ENCODE measurements around the gene KIAA0753. TPM values are rescaled to one million over a fixed set of nuclear protein-coding genes. Genes with fewer than 3 reads are reported as not detected.

Gene KIAA0753
- total RNA-seq, 2 donors from 2014 or later: 15.7 to 18.5 TPM

DNA sequence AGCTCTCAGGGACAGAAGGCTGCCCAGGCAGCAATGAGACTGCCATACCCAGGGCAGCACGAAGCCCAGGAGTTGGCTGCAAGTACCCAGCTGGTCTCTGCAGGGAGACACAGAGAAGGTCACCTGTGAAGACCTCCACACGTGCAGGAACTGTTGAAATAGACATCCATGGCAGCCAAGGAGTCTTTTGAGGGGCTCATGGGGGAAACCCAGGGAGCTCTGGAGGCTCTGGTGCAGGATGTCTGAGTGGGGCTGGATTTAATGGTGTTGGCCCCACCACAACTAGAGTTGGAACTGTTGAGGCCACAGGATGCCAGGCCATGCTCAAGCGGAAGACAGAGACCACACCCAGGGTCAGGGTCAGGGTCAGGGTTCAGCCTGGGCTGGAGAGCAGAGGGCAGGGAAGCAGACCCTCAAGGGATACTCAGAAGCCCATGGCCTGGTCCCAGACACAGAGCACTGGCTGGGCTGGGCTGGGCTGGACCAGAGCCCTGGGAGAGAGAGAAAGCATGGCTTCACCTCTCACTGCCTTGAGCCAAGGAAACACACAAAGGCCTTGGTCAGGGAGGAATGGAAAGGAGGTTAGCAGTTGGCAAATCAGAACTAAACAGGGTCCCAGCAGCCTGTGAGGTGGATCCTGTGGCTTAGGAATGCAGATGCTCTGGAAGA, 105.5 kb downstream of the KIAA0753 start:
- TF ChIP-seq, protein P1, sequence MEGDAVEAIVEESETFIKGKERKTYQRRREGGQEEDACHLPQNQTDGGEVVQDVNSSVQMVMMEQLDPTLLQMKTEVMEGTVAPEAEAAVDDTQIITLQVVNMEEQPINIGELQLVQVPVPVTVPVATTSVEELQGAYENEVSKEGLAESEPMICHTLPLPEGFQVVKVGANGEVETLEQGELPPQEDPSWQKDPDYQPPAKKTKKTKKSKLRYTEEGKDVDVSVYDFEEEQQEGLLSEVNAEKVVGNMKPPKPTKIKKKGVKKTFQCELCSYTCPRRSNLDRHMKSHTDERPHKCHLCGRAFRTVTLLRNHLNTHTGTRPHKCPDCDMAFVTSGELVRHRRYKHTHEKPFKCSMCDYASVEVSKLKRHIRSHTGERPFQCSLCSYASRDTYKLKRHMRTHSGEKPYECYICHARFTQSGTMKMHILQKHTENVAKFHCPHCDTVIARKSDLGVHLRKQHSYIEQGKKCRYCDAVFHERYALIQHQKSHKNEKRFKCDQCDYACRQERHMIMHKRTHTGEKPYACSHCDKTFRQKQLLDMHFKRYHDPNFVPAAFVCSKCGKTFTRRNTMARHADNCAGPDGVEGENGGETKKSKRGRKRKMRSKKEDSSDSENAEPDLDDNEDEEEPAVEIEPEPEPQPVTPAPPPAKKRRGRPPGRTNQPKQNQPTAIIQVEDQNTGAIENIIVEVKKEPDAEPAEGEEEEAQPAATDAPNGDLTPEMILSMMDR (IDR thresholded peaks at IDR 0.05): no peak

DNA sequence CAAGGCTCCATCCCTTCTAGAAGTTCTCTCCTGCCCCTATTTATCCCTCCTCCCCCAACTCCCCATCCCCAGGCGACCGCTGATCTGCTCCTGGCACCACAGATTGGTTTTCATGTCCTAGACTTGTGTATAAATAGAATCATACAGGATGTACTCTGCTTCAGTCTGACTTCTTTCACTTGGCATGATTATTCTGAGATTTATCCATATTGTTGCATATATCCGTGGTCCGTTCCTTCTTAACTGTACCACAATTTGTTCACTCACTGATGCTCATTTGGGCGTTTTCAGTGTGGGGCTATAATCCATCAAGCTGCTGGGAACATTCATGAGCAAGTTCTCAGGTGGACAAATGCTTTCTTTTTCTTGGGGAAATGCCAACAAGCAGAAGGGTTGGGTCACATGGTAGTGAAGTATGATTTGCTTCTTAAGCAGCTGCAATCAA, 108.0 kb downstream of the KIAA0753 start:
- Histone ChIP-seq H3K27me3 (no peaks in the 10 kb centered on the region), H3K4me1 (no peaks in the 10 kb centered on the region), H3K36me3 (no peaks in the 10 kb centered on the region), H3K9ac (ENCODE audit: low read depth in 2 of 2, low read length in 2 of 2) (no peak overlapping the region), H3K4me3 (no peak overlapping the region), H3K27ac (no peak overlapping the region), H3K9me3 (no peaks in the 10 kb centered on the region)
- TF ChIP-seq, protein P1 (IDR thresholded peaks at IDR 0.05): no peak
- intact Hi-C loops (cut with DNase I): no loop called here
- no peak for DNase-seq

More for the DNA sequence above, 105.5 kb downstream of the KIAA0753 start:
- H3K27me3 ChIP-seq: no peaks in the 10 kb centered on the region
- intact Hi-C loops (cut with DNase I): no loop called here
- no peaks in the 10 kb centered on the region for H3K36me3 ChIP-seq
- no peak overlapping the region for H3K27ac ChIP-seq
- no peaks in the 10 kb centered on the region for H3K4me1 ChIP-seq
- no peaks in the 10 kb centered on the region for H3K9me3 ChIP-seq
- H3K9ac ChIP-seq (ENCODE audit: low read depth in 2 of 2, low read length in 2 of 2): no peak overlapping the region
- DNase-seq: no peak
- H3K4me3 ChIP-seq: no peak overlapping the region

DNA sequence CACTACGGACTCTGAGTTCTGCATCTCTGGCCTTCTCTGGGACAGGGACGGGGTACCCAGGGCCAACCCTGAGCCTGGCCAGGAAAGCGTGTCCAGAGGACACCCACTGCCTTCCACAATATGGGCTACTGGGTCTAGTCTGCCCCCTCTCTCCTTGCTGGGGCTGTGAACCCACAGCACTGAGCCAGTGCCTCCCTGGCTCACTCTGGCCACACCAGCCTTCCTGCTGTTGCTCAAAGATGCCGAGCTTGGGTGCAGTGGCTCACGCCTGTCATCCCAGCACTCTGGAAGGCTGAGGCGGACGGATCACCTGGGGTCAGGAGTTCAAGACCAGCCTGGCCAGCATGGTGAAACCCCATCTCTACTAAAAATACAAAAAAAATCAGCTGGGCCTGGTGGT, 108.9 kb downstream of the KIAA0753 start:
- Histone ChIP-seq H3K27ac (no peak overlapping the region), H3K4me1 (no peaks in the 10 kb centered on the region), H3K27me3 (no peaks in the 10 kb centered on the region), H3K9me3 (no peaks in the 10 kb centered on the region), H3K36me3 (no peaks in the 10 kb centered on the region), H3K4me3 (no peak overlapping the region), H3K9ac (ENCODE audit: low read depth in 2 of 2, low read length in 2 of 2) (no peak overlapping the region)
- intact Hi-C loops (cut with DNase I): no loop called here
- TF ChIP-seq, protein P1 (IDR thresholded peaks at IDR 0.05): no peak
- no peak for DNase-seq

DNA sequence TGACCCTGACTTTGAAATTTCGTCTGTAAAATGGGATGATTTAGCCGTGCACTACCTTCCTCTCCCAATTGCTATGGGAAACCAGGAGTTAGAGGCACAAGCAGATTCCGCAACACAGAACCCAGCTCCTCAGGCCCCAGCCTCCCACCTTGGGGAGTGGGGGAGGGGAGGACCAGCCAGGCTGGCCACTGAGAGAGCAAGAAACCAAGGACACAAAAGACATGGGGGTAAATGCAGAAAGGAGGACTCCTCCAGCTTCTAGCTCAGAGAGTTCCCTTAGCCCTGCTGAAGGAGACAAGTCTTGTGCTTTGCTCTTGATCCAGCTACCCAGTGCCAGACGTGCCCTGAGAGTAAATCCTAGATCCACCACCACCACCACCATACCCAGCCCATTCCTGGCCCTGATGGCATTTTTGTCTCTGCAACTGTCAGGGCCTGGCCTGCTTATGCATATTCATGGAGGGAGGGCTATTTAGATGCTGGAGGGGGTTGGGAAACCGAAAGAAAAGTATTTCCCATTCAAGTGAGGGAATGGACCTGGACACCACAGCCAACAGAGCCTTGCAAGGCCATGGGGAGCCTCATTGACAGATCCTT, 110.1 kb downstream of the KIAA0753 start:
- intact Hi-C loops (cut with DNase I): no loop called here
- Histone ChIP-seq H3K9ac (ENCODE audit: low read depth in 2 of 2, low read length in 2 of 2) (no peak overlapping the region), H3K36me3 (no peaks in the 10 kb centered on the region), H3K4me3 (no peak overlapping the region), H3K27me3 (no peaks in the 10 kb centered on the region), H3K27ac (no peak overlapping the region), H3K9me3 (no peaks in the 10 kb centered on the region), H3K4me1 (no peaks in the 10 kb centered on the region)
- TF ChIP-seq, protein P1 (IDR thresholded peaks at IDR 0.05): no peak
- no peak for DNase-seq

DNA sequence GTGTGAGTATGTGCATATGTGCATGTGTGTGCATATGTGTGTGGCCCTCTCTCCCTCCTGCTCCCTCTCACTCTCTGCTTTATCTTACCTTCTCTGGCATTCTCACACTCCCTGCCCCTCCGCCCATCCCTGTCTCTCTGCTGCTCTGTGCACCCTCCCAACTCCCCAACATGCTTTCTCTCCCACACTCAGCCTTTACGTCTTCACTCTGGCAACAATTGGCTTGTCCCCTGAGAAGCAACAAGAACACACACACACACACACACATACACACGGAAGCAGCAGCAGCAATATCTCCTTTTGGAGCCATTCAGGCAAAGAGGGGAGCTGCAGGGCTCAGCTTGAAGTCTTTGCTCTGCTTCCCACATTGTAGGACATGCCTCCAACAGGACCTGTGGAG, 112.0 kb downstream of the KIAA0753 start:
- no peak overlapping the region for H3K9ac ChIP-seq (ENCODE audit: low read depth in 2 of 2, low read length in 2 of 2)
- intact Hi-C loops (cut with DNase I): no loop called here
- H3K36me3 ChIP-seq: no peaks in the 10 kb centered on the region
- H3K4me3 ChIP-seq: no peak overlapping the region
- H3K27me3 ChIP-seq: no peaks in the 10 kb centered on the region
- H3K4me1 ChIP-seq: no peaks in the 10 kb centered on the region
- no peak overlapping the region for H3K27ac ChIP-seq
- no peaks in the 10 kb centered on the region for H3K9me3 ChIP-seq
- TF ChIP-seq, protein P1 (IDR thresholded peaks at IDR 0.05): no peak
- DNase-seq: no peak

Small RNA genes within 50 kb of the gene (microRNA-seq; reads per million reads assigned to microRNA genes)
- gene MIR4520-1 (not detected), gene MIR4520-2 (not detected)

Other genes with a start within 250 kb of the KIAA0753 start
- gene AIPL1, start 205.6 kb downstream of the KIAA0753 start, total RNA-seq: not detected
- 10 to 100 TPM in 1 of 2 donors, 1 to 10 TPM in 1; 4.3 to 26.0 TPM for gene PIMREG, start 196.3 kb downstream of the KIAA0753 start, total RNA-seq
- gene PITPNM3, start 84.2 kb downstream of the KIAA0753 start, total RNA-seq: 10 to 100 TPM; 11.3 to 18.2 TPM
- 100 to 1,000 TPM; 167 to 207 TPM for gene TXNDC17, start 349 bp upstream of the KIAA0753 start, total RNA-seq
- 10 to 100 TPM; 14.3 to 15.2 TPM for gene MED31, start 10.9 kb upstream of the KIAA0753 start, total RNA-seq
- 1 to 10 TPM; 1.5 to 1.9 TPM for gene C17orf100, start 11.1 kb upstream of the KIAA0753 start, total RNA-seq
- under 1 TPM in 1 of 2 donors, not detected in 1; 0.62 TPM for gene SLC13A5, start 72.7 kb upstream of the KIAA0753 start, total RNA-seq
- gene XAF1, start 115.3 kb upstream of the KIAA0753 start, total RNA-seq: 10 to 100 TPM in 1 of 2 donors, 1 to 10 TPM in 1; 8.5 to 11.7 TPM
- not detected for gene FBXO39, start 135.5 kb upstream of the KIAA0753 start, total RNA-seq
- not detected for gene TEKT1, start 191.0 kb upstream of the KIAA0753 start, total RNA-seq